GM12864 (cell line): ENCODE data around the gene PSMB7.

Experiments
- DNase-seq: peaks from one replicate; pipeline ENCODE4 v3.0.0-alpha.2; 2011; ENCODE audit warnings: low read depth
- H3K4me3 ChIP-seq: 2 replicates; pipeline ENCODE4 v1.5.1; 2011; ENCODE audit warnings: mild to moderate bottlenecking, low read depth, low read length, control low read depth
- CTCF ChIP-seq: IDR thresholded peaks from 2 replicates; pipeline ENCODE4 v1.5.1; 2011; ENCODE audit warnings: low read depth, mild to moderate bottlenecking, moderate library complexity, low read length, control low read depth, inconsistent platforms; ENCODE audit errors: missing control alignments

PSMB7 gene

GRCh38 chr9:124384846-124385245, 30.4 kb downstream of the PSMB7 start:
- no peak for TF ChIP-seq CTCF

DNA sequence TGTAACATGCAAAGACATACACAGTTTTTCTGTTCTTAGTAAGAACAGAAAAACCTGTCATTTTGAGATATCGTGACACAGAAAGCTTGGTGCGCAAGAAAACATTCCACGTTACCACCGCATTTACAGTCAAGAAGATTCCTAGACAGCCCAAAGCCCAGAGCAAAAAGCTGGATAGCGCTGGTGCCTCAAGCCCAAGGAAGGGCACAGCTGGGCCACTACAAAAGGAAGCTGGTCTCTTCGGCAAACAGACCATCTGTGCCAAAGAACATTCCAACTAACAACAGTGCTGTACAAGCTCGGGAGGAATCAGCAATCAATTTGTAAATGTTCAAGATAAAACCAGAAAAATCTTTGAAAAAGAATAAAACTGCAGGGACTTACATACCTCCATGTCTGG, 31.0 kb downstream of the PSMB7 start:
- TF ChIP-seq CTCF = no peak
- no peak overlapping the region for H3K4me3 ChIP-seq
- no peak for DNase-seq

More at GRCh38 chr9:124384846-124385245, 30.4 kb downstream of the PSMB7 start:
- no peak overlapping the region for H3K4me3 ChIP-seq
- DNase-seq = no peak

GRCh38 chr9:124381170-124381945, 33.9 kb downstream of the PSMB7 start:
- DNase-seq = no peak
- TF ChIP-seq CTCF = no peak

GRCh38 chr9:124377551-124378406, 37.5 kb downstream of the PSMB7 start:
- no peak for DNase-seq
- no peak overlapping the region for H3K4me3 ChIP-seq
- no peak for TF ChIP-seq CTCF

More at GRCh38 chr9:124381170-124381945, 33.9 kb downstream of the PSMB7 start:
- H3K4me3 ChIP-seq = no peak overlapping the region

GRCh38 chr9:124376329-124376728, 38.9 kb downstream of the PSMB7 start:
- H3K4me3 ChIP-seq = no peak overlapping the region
- no peak for DNase-seq
- TF ChIP-seq CTCF = no peak

DNA sequence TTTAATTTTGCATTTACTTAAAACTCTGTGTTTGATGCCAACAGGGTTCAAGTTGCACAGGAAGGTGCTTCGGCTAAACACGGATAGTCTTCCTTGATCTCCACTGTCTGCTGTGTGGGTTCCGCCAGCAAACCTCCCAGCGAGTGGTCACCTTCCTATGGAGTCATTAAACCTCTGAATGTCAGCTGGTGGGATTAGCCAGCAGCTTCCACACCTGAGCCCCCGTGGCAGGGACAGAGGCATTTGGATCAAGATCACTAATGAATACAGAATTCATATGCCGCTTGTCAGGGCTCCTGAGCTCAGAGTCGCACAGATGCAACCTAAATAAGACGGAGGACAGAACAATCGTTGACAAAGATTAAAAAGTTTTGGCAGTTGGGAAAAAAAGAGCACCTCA, 39.5 kb downstream of the PSMB7 start:
- TF ChIP-seq CTCF = no peak
- H3K4me3 ChIP-seq = no peak overlapping the region
- no peak for DNase-seq

DNA sequence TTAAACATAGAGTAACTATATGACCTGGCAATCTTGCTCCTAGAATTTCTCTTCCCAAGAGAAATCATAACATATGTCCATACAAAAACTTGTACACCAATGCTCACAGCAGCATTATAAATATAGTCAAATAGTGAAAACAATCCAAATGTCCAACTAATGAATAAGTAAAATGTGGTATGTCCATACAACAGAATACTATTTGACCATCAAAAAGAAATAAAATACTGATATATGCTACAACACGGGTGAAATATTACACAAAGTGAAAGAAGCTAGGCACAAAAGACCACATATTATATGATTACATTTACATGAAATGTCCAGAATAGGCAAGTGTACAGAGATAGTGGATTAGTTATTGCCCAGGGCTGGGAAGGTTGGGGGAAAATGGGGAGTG, 41.4 kb downstream of the PSMB7 start:
- H3K4me3 ChIP-seq = no peak overlapping the region
- no peak for TF ChIP-seq CTCF
- no peak for DNase-seq
